Left lung (tissue), 10 donors: ENCODE results near the gene CALML6. TPM values are rescaled to one million over a fixed set of nuclear protein-coding genes. Genes with fewer than 3 reads are reported as not detected.

ENCODE experiments used
- ATAC-seq: fragments of 200-7000 bp; cut with Tn5 transposase; one replicate; pipeline ENCODE4 v1.9.1; 2020; ENCODE audit warnings: moderate library complexity
- DNase-seq, 4 donors: peaks; one replicate each; pipeline ENCODE4 v3.0.0-alpha.2; 2013 to 2020
- H3K27ac ChIP-seq, 2 donors: fragments of 200-600 bp; sonication (generic) in 1 of 2; one replicate each; pipeline versions ENCODE4 v1.5.0 to v1.8.0; 2020 to 2021
- H3K27me3 ChIP-seq, 2 donors: fragments of 200-600 bp; sonication (generic) in 1 of 2; one replicate each; pipeline versions ENCODE4 v1.5.0 to v1.8.0; 2020 to 2021
- H3K36me3 ChIP-seq, 2 donors: fragments of 200-600 bp; sonication (generic) in 1 of 2; one replicate each; pipeline versions ENCODE4 v1.5.0 to v1.8.0; 2020 to 2021
- H3K4me1 ChIP-seq, 2 donors: fragments of 200-600 bp; one replicate each; pipeline ENCODE4 v1.8.0; 2021
- H3K4me3 ChIP-seq, 2 donors: fragments of 200-600 bp; sonication (generic) in 1 of 2; one replicate each; pipeline versions ENCODE4 v1.5.0 to v1.8.0; 2020 to 2021; ENCODE audit warnings: mild to moderate bottlenecking in 1 of 2
- H3K9me3 ChIP-seq, 2 donors: fragments of 200-600 bp; sonication (generic) in 1 of 2; one replicate each; pipeline versions ENCODE4 v1.5.0 to v1.8.0; 2020 to 2021
- intact Hi-C, 2 donors: fragments of 100-400 bp; cut with DNase I; formaldehyde crosslinking; loops; one replicate each; pipeline versions ENCODE4 v1.11.2 to v1.14.2; 2022
- polyA plus RNA-seq, 6 donors: library from polyadenylated mRNA; unstranded; fragments of 120-200 nt; gene quantifications; one replicate each; pipeline ENCODE4 v1.2.1, GENCODE V29; 2013; ENCODE audit not compliant: insufficient read length in 6 of 6
- total RNA-seq, 2 donors: library from RNA; stranded (reverse); fragmentation: NEBNext Ultra II Directional; extraction: Animal tissue kit (Norgen Biotek cat#: 25700); gene quantifications; one replicate each; pipeline ENCODE4 v1.2.1, GENCODE V29; 2021
- TF ChIP-seq, protein P1 (sequence below), 2 donors: fragments of 200-600 bp; sonication (generic) in 1 of 2; IDR thresholded peaks; one replicate each; pipeline versions ENCODE4 v1.5.0 to v1.8.0; 2021; ENCODE audit warnings: antibody characterized with exemption in 2 of 2
- donor health status: DM: no; HTN: yes; CAD: no.
- donor health status: DM: no; HTN: no; CAD: no.

Gene CALML6
- total and polyA plus RNA-seq, 8 donors = 0.67 to 1.5 (median 0.91) TPM

- no peak overlapping the region for H3K27ac ChIP-seq
- peaks cover 6 to 13% of the 10 kb centered on the region in 2 donors for H3K4me1 ChIP-seq
- no peak for ATAC-seq
- TF ChIP-seq, protein P1, sequence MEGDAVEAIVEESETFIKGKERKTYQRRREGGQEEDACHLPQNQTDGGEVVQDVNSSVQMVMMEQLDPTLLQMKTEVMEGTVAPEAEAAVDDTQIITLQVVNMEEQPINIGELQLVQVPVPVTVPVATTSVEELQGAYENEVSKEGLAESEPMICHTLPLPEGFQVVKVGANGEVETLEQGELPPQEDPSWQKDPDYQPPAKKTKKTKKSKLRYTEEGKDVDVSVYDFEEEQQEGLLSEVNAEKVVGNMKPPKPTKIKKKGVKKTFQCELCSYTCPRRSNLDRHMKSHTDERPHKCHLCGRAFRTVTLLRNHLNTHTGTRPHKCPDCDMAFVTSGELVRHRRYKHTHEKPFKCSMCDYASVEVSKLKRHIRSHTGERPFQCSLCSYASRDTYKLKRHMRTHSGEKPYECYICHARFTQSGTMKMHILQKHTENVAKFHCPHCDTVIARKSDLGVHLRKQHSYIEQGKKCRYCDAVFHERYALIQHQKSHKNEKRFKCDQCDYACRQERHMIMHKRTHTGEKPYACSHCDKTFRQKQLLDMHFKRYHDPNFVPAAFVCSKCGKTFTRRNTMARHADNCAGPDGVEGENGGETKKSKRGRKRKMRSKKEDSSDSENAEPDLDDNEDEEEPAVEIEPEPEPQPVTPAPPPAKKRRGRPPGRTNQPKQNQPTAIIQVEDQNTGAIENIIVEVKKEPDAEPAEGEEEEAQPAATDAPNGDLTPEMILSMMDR (IDR thresholded peaks at IDR 0.05) = no peak
- no peaks in the 10 kb centered on the region for H3K9me3 ChIP-seq
- H3K27me3 ChIP-seq = peaks cover 0 to 8% of the 10 kb centered on the region in 2 donors
- DNase-seq = peak in 1 of 4 donors; percentile 67
- H3K36me3 ChIP-seq = no peaks in the 10 kb centered on the region
- intact Hi-C loops = no loop called here
- H3K4me3 ChIP-seq = no peak overlapping the region
Measured at GRCh38 chr1:1916851-1917251, 1.8 kb downstream of the CALML6 start.

DNA sequence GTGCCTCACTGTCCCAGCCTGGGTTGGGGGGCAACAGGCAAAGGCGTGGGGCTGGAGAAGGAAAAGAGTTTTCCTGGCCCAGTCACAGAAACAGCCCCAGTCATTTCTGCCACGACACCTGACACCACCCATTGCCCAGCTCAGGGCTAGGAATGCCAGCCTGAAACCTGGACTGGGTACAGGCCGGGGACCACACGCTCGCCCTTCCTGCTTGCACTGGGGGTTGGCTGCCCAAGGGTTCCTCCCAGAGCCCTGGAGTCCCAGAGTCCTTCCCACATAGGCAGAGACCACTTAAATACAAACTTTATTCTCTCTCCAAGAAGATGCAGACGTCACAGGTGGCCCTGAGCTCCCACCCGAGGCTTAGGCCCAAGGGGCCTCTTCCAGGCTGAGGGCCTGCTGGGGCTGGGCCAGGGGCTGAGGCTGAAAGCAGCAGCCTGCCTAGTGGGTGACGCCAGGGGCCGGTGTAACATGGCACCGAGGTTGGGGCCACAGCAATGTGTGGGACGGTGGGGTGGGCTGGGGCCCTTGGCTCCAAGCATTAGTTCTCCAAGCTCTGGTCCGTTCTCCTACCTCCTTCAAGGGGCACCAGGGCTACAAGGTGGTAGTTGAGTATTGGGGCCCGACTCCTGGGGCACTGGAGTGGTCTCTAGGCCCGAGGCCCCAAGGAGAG is 2.4 kb downstream of the CALML6 start:
- H3K27ac ChIP-seq = no peak overlapping the region
- no peaks in the 10 kb centered on the region for H3K9me3 ChIP-seq
- DNase-seq = no peak
- no peaks in the 10 kb centered on the region for H3K36me3 ChIP-seq
- H3K27me3 ChIP-seq = peaks cover 0 to 8% of the 10 kb centered on the region in 2 donors
- no peak overlapping the region for H3K4me3 ChIP-seq
- no peak for ATAC-seq
- intact Hi-C loops = no loop called here
- H3K4me1 ChIP-seq = peaks cover 6 to 13% of the 10 kb centered on the region in 2 donors
- TF ChIP-seq, protein P1 (IDR thresholded peaks at IDR 0.05) = no peak

DNA sequence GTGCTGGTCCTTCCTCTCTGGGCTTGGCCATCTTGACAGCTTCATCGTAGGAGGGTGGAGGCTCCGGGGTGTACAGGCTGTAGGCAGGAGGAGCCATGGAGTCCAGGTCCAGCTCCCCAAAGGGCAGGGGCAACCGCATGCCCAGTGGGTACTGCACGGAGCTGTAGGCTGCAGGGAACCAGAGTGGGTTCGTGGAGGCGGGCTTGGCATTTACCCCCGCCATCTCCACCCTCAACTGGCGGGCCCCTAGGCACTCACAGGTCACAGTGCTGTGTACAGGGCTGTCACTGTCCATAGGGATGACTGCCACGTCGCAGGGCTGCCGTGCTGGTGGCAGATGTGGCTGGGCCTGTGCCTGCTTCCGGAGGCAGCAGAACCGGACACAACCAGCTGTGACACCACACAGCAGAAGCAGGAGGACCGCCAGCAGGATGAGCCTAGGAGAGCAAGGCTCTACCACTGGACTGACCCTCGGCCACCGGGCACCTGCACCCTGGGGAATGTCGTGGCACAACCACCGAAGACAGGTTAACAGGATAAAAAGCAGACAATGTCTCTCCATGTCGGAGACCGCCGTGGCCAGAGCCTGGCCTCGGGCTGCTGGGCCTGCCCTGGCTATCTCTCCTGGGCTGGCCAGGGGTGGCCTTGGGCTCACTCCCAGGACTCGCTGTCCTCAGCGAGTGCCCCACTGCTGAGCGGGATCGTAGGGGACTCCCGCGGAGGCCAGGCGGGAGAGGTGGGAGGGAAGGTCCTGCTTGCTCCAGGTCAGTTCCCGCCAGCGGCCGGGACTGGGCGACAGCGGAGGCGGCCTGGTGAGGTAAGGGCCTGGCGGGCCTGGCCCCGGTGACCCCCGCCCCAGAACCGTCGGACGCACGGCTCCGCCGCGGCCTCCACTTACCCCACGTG is 3.2 kb downstream of the CALML6 start:
- no peaks in the 10 kb centered on the region for H3K9me3 ChIP-seq
- peaks cover 0 to 8% of the 10 kb centered on the region in 2 donors for H3K27me3 ChIP-seq
- H3K27ac ChIP-seq = peak overlapping the region in 1 of 2 donors; percentile 49
- no peak for DNase-seq
- H3K36me3 ChIP-seq = no peaks in the 10 kb centered on the region
- intact Hi-C loops = no loop called here
- no peak for ATAC-seq
- peak overlapping the region; percentile 43 to 58 for H3K4me3 ChIP-seq
- H3K4me1 ChIP-seq = peaks cover 6 to 13% of the 10 kb centered on the region in 2 donors
- TF ChIP-seq, protein P1 (IDR thresholded peaks at IDR 0.05) = no peak

DNA sequence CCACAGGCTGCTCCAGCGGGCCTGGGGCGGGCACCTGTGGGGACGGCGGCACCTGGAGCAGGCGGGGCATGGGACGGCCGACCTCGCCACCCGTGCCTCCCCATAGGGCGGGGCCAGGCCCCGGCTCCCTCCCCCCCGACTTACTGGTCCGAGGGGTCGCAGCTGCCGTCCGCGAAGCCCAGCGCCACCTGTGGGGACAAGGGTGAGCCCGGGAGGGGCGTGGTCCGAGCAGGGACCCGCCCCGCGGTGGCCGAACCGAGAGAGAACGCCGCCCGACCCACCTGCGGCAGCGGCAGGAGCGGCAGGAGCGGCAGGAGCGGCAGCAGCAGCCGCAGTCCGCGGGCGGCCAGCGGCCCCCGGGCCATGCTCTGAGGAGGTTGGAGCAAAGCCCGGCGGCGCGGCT is 3.8 kb downstream of the CALML6 start, which contains the start of gene TMEM52:
Gene TMEM52 (minus strand): TSS at position 379 of the 403 bp plus-strand sequence. CDS start 14 bp downstream, at position 365.
- Histone ChIP-seq H3K27ac (peak within 1 kb of the TSS in 1 of 2 donors; percentile 57), H3K4me1 (peaks cover 6 to 13% of the 10 kb centered on the region in 2 donors), H3K4me3 (peak within 1 kb of the TSS; percentile 43 to 58), H3K9me3 (no peaks in the 10 kb centered on the region), H3K36me3 (no peaks in the 10 kb centered on the region), H3K27me3 (peaks cover 0 to 8% of the 10 kb centered on the region in 2 donors)
- TF ChIP-seq, protein P1 (IDR thresholded peaks at IDR 0.05) = no peak
- DNase-seq (no peak), ATAC-seq (peak; percentile 23)
- intact Hi-C loops = no loop called here
